ENCODE measurements around the gene MPND. TPM values are rescaled to one million over a fixed set of nuclear protein-coding genes. Genes with fewer than 3 reads are reported as not detected.
A peak's percentile ranks its signal among the peaks of the same experiment; 100 is the strongest.

Gene MPND
- total RNA-seq, 1 donor from 2014 or later: 20.6 TPM

DNA sequence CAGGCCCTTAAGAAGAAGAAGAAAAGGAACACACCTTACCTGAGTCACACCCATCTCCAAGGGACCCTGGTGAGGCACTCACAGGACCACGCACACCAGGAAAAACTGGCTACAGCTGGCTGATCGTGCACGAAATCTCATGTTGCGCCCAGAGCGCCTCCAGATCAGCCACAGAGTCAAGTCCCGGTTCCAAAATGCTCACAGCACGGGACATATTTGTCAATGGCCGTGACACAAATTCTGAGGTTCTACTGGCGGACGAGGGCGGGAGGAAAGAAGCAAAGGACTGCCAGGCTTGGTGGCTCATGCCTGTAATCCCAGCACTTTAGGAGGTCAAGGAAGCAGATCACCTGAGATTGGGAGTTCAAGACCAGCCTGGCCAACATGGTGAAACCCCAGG lies 35.5 kb downstream of the MPND start:
- intact Hi-C loops (cut with micrococcal nuclease): loop anchor here (1.0 kb wide), 1 partner anchor 10 kb away; no protein-coding TSS in a partner anchor
- H3K9me3 Mint-ChIP-seq: no peaks in the 10 kb centered on the region

DNA sequence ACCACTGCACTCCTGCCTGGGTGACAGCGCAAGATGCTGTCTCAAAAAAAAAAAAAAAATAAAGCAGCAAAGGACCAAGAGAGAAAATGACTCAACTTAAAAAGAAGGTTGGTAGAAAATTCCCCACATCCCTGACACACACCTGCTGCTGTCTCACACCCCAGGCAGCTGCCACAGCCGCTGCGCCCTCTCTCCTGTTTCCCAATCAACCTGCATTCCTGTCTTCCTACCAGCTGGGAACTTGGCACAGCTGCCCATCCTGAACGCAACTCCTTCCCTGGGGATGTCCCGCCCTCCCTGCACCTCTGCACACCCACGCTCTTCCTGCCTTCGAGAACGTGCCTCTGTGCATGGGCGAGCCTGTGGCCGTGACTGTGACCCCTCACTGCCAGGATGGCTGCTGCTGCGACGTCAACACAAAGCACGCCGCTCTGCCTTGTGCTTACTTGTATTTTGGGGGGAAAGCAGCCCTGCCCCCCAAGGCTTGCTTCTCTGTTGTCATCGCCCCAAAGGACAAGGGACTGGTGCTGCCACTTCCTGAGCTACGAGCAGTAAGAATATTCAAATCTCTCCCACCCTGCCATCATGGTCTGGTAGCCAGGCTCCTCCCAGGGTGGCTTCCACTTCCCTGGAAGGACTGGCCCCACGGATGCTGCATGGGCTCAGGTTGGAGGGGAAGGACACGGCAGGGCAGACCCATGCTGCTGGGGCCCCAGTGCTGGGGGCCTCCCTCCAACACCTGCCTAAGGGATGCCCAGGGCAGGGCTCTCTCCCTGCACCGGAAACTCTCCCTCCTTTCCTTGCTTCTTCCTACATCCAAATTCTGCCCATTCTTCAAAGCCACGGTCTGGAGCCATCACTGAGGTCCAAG lies 36.3 kb downstream of the MPND start:
- H3K36me3 Mint-ChIP-seq (ENCODE audit: low read depth): peaks cover 5% of the 10 kb centered on the region
- no peaks in the 10 kb centered on the region for H3K27me3 Mint-ChIP-seq
- no peaks in the 10 kb centered on the region for H3K9me3 Mint-ChIP-seq
- H3K4me3 Mint-ChIP-seq: peak overlapping the region; percentile 82
- DNase-seq: peak; percentile 77
- intact Hi-C loops (cut with micrococcal nuclease): loop anchor here (1.0 kb wide), 1 partner anchor 10 kb away; no protein-coding TSS in a partner anchor
- H3K27ac Mint-ChIP-seq: peak overlapping the region; percentile 85
- peaks cover 57% of the 10 kb centered on the region for H3K4me1 Mint-ChIP-seq

More for the DNA sequence above, 35.5 kb downstream of the MPND start:
- Mint-ChIP-seq H3K4me1 (peaks cover 60% of the 10 kb centered on the region), H3K36me3 (ENCODE audit: low read depth) (peaks cover 5% of the 10 kb centered on the region), H3K4me3 (peak overlapping the region; percentile 82), H3K27me3 (no peaks in the 10 kb centered on the region), H3K27ac (peak overlapping the region; percentile 85)
- no peak for DNase-seq

DNA sequence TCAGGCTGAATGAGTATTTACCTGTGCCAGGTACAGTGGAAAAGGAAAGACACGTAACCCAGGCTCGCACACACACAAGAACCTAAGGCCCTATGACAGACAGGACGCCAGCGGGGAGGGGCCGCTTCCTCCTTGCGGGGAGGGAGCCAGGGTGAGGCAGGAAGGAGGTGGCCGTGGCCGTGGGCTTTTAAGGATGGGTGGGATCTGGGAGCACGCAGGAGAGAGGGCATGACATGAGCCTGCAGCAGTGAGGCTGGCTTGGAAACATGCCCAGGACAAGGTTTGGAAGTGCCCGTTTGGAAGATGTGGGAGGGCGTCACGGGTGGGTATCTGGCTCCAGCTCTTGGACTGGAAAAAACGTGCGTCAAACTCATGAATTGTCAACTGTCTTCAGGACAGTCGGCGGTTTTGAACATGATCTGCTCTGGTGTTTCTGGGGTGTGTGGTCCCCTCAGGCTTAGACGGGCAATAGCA lies 36.9 kb downstream of the MPND start:
- H3K4me1 Mint-ChIP-seq: peaks cover 57% of the 10 kb centered on the region
- peak; percentile 87 for DNase-seq
- H3K36me3 Mint-ChIP-seq (ENCODE audit: low read depth): peaks cover 7% of the 10 kb centered on the region
- H3K9me3 Mint-ChIP-seq: no peaks in the 10 kb centered on the region
- H3K27ac Mint-ChIP-seq: peak overlapping the region; percentile 85
- H3K4me3 Mint-ChIP-seq: peak overlapping the region; percentile 82
- intact Hi-C loops (cut with micrococcal nuclease): no loop called here
- H3K27me3 Mint-ChIP-seq: no peaks in the 10 kb centered on the region

DNA sequence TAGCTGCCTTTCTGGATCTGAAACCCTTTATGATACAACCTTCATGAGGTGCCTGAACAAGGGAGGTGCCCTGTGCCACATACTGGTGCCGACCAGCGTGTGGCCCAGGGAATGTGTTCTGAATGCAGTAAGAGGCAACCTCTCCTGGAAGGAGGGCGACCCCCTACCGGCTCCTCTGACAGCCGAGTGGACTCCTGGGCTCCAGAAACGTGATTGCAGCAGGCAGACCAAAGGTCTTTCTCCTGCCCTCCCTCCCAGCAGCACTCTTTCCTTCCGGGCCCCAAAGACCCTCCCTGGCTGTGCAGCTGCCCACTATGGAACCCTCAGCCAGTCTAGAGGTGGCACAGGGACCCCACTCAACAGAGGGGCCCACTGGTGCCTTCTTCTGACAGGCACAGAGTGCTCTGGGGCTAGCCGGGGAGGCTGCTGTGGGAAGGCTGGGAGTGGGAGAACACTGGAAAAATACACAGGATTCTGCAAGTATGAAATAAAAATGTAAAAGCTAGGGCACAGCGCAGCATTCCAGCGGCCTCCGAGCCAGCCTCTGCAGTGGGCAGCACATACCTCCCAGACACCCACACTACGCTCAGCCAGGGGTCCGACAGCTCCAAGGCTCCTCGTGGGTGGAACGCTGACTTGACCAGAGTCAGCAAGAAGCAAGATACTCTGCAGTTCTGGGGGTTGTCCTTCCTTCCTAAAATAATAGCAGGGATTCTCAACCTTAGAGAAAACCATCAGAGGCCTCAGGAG lies 42.1 kb downstream of the MPND start:
- Mint-ChIP-seq H3K27me3 (no peaks in the 10 kb centered on the region), H3K9me3 (no peaks in the 10 kb centered on the region), H3K4me1 (peaks cover 27% of the 10 kb centered on the region), H3K27ac (no peak overlapping the region), H3K4me3 (no peak overlapping the region), H3K36me3 (ENCODE audit: low read depth) (peaks cover 24% of the 10 kb centered on the region)
- intact Hi-C loops (cut with micrococcal nuclease): no loop called here
- DNase-seq: no peak

DNA sequence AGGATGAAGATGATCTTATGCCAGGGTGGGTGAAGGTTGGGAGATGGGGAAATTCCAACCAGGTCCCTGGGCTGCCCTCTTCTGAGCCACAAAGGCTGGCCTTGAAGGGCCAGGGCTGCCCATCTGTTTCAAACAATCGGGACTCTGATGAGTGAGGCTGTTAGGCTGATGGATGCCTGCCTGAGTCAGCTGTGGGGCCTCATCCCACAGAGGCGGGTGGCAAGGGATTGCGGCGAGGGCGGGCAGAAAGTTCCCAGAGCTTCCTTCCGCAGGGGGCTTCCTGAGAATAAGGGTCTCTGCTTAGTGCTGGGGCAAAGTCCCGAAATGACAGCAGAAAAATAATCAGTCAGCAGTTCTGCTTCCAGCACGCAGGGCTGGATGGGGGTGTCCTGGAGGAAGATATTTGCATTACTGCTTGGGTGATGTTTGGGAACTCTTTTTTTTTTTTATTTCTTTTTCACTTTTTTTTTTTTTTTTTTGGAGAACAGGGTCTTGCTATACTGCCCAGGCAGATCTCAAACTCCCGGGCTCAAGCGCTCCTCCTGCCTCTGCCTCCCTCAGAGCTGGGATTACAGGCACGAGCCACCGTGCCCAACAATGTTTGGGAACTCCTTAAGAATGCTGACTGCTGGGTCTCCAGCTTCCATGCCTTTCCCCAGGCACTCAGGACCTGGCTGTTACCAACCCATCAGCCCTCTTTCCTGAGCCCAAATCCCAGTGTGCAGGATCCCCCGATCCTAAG lies 42.9 kb downstream of the MPND start:
- Mint-ChIP-seq H3K36me3 (ENCODE audit: low read depth) (peaks cover 25% of the 10 kb centered on the region), H3K27me3 (no peaks in the 10 kb centered on the region), H3K9me3 (no peaks in the 10 kb centered on the region), H3K4me3 (no peak overlapping the region), H3K4me1 (peaks cover 27% of the 10 kb centered on the region), H3K27ac (no peak overlapping the region)
- DNase-seq: no peak
- intact Hi-C loops (cut with micrococcal nuclease): no loop called here

DNA sequence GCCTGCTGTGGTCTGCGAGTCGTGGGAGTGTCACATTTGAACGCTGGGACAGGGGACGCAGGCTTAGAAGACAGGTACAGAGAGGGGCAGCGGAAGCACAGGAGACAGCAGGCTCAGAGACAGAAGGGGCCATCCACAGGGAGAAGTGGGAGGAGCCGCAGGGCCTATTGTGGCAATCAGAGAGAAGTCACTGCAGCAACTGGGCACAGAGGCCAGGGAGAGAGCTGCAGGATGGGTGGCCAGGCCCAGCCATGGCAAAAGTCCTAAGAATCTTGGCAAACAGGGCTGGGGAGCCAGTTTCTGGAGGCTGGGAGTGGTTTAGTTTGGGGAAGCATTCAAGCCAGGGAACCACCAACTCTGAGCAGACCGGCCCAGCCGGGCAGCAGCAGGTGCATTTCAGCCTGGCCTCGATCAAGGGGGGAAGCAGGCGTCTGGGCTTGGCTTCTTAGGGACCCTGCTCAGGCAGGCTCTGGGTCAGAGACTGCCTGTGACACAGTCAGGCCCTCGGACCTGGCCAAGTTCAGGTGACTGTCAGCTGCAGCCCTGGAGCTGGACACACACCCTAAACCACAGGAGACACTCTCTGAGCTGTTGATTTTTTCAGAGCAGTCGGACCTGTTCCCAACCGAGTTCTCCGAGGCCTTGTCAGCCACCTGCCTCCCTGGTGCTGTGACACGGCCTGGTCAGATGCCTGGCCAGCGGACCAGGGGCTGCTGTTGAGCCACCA lies 45.1 kb downstream of the MPND start:
- H3K27ac Mint-ChIP-seq: peak overlapping the region; percentile 16
- no peak overlapping the region for H3K4me3 Mint-ChIP-seq
- no peaks in the 10 kb centered on the region for H3K27me3 Mint-ChIP-seq
- intact Hi-C loops (cut with micrococcal nuclease): no loop called here
- no peak for DNase-seq
- peaks cover 26% of the 10 kb centered on the region for H3K36me3 Mint-ChIP-seq (ENCODE audit: low read depth)
- H3K4me1 Mint-ChIP-seq: peaks cover 29% of the 10 kb centered on the region
- no peaks in the 10 kb centered on the region for H3K9me3 Mint-ChIP-seq

DNA sequence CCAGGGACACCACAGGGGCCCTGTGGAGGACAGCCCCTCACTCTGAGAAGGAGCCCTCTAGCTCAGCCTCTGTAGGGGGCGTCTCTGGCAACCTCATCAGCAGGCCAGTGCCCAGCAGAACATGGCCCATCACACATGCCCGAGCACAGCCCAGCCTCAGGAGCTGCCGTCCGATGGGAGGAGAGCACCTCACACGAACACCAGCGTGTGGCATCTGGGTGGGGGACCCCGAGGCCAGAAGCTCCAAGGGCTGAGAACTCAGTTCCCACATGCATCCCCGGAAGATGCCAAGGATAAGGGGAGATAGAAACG lies 45.7 kb downstream of the MPND start:
- H3K27me3 Mint-ChIP-seq: no peaks in the 10 kb centered on the region

DNA sequence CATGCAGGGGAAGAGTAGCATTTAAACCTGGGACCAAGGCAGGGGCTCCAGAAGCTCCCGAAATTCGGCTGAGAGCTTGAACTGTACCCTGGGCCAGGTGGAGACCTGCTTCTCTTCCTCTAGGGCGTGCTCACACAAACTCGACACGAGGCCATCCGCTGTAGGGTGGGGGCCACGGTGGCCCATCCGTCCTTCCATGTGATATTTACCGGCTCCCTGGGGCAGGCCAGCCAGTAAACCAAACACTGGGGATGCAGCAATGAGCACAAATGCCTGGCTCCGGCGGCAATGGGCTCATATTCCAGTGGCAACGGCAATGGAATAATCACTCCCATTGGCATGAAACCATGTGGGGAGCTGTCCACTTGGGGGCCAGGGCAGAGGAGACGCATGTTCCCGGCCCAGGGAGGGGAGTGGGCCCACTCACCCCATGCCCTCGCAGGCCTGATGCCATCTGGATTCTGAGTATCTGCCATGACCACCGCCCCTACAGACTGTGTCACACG lies 46.2 kb downstream of the MPND start:
- no peak for DNase-seq
- H3K27me3 Mint-ChIP-seq: no peaks in the 10 kb centered on the region
- H3K27ac Mint-ChIP-seq: peak overlapping the region; percentile 75
- peaks cover 37% of the 10 kb centered on the region for H3K4me1 Mint-ChIP-seq
- intact Hi-C loops (cut with micrococcal nuclease): no loop called here
- no peaks in the 10 kb centered on the region for H3K9me3 Mint-ChIP-seq
- H3K36me3 Mint-ChIP-seq (ENCODE audit: low read depth): peaks cover 32% of the 10 kb centered on the region
- H3K4me3 Mint-ChIP-seq: no peak overlapping the region

More for the DNA sequence above, 45.7 kb downstream of the MPND start:
- Mint-ChIP-seq H3K4me1 (peaks cover 32% of the 10 kb centered on the region), H3K9me3 (no peaks in the 10 kb centered on the region), H3K36me3 (ENCODE audit: low read depth) (peaks cover 26% of the 10 kb centered on the region), H3K4me3 (peak overlapping the region; percentile 26), H3K27ac (peak overlapping the region; percentile 20)
- intact Hi-C loops (cut with micrococcal nuclease): no loop called here
- DNase-seq: no peak

DNA sequence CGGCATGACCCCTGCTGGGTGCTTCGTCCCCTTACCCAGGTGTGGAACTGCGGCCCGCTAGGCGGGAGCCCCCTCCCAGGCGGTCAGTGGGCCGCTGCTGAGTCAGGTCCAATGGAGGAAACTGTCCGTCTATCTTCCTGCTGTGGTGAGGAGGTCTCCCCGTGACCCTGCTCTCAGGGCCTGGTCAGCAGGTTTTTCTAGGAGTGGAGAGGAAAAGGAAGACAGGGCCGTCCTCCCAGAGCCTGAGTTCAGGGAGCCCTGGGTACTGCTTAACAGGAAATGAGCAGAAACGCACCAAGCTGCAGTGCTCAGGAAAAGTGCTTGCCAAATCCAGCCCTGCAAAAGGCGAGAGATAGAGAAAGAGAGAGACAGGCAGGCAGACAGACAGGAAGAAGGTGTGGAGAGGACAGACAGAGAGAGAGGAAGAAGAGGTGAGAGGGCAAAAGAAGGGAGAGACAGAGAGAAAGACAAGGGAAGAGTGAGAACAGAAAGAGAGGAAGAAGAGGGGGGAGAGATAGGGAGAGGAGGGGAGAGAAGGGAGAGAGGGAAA lies 46.7 kb downstream of the MPND start:
- H3K27me3 Mint-ChIP-seq: no peaks in the 10 kb centered on the region
- peaks cover 35% of the 10 kb centered on the region for H3K36me3 Mint-ChIP-seq (ENCODE audit: low read depth)
- H3K9me3 Mint-ChIP-seq: no peaks in the 10 kb centered on the region
- H3K4me3 Mint-ChIP-seq: peak overlapping the region; percentile 51
- DNase-seq: no peak
- intact Hi-C loops (cut with micrococcal nuclease): no loop called here
- H3K4me1 Mint-ChIP-seq: peaks cover 41% of the 10 kb centered on the region
- peak overlapping the region; percentile 75 for H3K27ac Mint-ChIP-seq

DNA sequence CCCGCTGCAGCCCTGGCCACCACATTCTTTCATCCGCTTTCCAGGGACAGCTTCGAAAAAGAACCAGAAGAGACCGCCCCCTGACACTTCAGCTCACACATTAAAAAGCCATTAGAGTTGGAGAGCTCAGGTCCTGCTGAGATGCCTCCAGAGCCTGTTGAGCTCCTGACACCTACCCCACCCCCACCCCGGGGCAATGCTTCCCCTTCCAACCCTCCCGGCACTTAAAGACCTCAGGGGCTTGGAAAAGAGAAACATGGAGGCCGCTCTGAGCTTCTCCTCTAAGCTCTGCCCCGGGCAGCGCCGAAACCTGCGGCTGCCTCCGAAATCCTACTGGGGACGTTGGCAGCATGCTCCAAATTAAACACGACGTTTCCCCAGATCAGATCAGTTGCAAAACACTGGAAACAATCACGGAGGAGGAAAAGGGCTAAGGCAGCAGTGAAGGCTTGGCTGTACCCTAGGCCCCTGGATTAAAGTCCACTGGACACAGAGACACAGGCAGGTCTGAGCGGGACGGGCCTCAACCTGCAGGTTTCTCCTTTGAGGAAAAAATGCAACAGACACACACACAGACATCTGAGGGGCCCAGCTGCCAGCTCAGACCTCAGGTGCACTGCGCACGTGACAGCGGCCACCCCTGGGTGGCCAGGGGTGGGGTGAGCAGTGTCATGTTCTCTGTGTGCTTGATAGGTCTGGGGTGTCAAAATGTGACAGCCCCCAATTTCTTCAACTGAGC lies 47.4 kb downstream of the MPND start:
- Mint-ChIP-seq H3K4me3 (peak overlapping the region; percentile 59), H3K27ac (peak overlapping the region; percentile 75), H3K4me1 (peaks cover 45% of the 10 kb centered on the region), H3K9me3 (no peaks in the 10 kb centered on the region), H3K27me3 (no peaks in the 10 kb centered on the region), H3K36me3 (ENCODE audit: low read depth) (peaks cover 37% of the 10 kb centered on the region)
- DNase-seq: no peak
- intact Hi-C loops (cut with micrococcal nuclease): no loop called here

DNA sequence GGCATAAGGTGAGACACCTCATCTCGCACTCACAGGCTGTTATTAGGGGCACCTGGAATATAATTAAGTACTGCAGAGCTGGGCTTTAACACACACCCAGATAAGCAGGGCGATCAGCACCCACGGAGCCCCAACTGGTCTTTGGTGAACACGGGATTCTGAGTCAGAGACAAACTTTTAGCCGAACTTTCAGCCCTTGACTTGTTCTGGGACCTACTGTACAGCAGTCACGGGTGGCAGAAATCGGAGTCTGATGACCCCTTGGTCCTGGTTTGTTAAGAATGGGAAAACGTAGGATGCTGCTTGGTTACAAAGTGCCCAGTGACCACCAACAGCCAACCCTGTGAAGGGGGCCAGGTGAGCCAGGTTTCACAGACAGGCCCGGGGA lies 47.9 kb downstream of the MPND start:
- no peak overlapping the region for H3K27ac Mint-ChIP-seq
- peaks cover 36% of the 10 kb centered on the region for H3K36me3 Mint-ChIP-seq (ENCODE audit: low read depth)
- H3K4me3 Mint-ChIP-seq: no peak overlapping the region
- DNase-seq: no peak
- H3K27me3 Mint-ChIP-seq: no peaks in the 10 kb centered on the region
- no peaks in the 10 kb centered on the region for H3K9me3 Mint-ChIP-seq
- intact Hi-C loops (cut with micrococcal nuclease): no loop called here
- H3K4me1 Mint-ChIP-seq: peaks cover 48% of the 10 kb centered on the region

DNA sequence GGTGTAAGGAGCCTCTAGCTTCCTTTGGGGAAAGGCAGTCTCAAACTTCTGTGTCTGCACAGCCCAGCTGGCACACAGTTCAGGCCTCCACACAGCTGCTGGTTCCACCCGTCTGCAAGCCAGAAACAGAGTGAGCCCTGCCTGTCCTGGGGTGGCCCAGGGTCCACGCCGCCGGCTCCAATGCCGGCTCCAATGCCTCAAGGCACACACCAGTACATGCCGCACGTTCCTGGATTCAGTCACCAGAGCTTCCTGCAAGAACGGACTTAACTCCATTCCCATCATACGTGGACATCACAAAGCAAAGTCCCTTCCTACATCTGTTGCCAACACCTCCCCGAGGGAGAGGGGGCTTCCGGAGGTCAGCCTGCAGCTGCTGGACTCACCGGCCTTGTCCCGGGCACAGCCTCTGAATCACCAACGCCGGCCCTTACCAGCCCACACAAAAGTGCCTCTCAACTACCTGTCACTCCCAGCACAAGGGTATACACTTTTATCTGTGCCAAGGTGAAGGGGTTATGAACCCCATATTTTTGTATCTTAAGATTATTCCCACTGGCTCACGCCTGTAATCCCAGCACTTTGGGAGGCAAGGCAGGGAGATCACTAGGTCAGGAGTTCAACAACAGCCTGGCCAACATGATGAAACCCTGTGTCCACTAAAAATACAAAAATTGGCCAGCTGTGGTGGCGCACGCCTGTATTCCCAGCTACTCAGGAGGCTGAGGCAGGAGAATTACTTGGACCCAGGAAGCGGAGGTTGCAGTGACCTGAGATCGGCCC lies 48.5 kb downstream of the MPND start:
- peaks cover 52% of the 10 kb centered on the region for H3K4me1 Mint-ChIP-seq

More for the DNA sequence above, 48.5 kb downstream of the MPND start:
- no peak overlapping the region for H3K27ac Mint-ChIP-seq
- no peaks in the 10 kb centered on the region for H3K9me3 Mint-ChIP-seq
- peaks cover 41% of the 10 kb centered on the region for H3K36me3 Mint-ChIP-seq (ENCODE audit: low read depth)
- intact Hi-C loops (cut with micrococcal nuclease): no loop called here
- H3K27me3 Mint-ChIP-seq: no peaks in the 10 kb centered on the region
- DNase-seq: no peak
- no peak overlapping the region for H3K4me3 Mint-ChIP-seq
